Omental fat pad (tissue), 4 donors: ENCODE data around the gene B9D1. TPM values are rescaled to one million over a fixed set of nuclear protein-coding genes. Genes with fewer than 3 reads are reported as not detected.

Experiments
- ATAC-seq: fragments of 150-250 bp; one replicate; pipeline ENCODE4 v1.9.1; 2016; ENCODE audit warnings: mild to moderate bottlenecking, moderate library complexity; ENCODE audit not compliant: low FRiP score
- DNase-seq: peaks from one replicate; pipeline ENCODE4 v3.0.0-alpha.2; 2019; ENCODE audit warnings: low spot score
- CTCF ChIP-seq, 3 donors: fragments of 450-650 bp; IDR thresholded peaks; one replicate each; pipeline ENCODE4 v1.5.1; 2016 to 2017; ENCODE audit warnings: antibody characterized with exemption in 3 of 3, mild to moderate bottlenecking in 3 of 3, moderate library complexity in 2 of 3
- total RNA-seq, 4 donors: library from RNA; depleted of rRNA; stranded (reverse); fragments of >200 nt; gene quantifications; one replicate each; pipeline ENCODE4 v1.1.0, GENCODE V29; 2016

The B9D1 gene
- total RNA-seq, 4 donors from 2014 or later, result 8.0 to 27.4 (median 18.3) TPM

- DNase-seq, result no peak
- ATAC-seq, result no peak
- no peak for TF ChIP-seq CTCF (IDR thresholded peaks at IDR 0.05)
Measured at GRCh38 chr17:19399750-19400450, 37.4 kb upstream of the B9D1 start.

- no peak for TF ChIP-seq CTCF (IDR thresholded peaks at IDR 0.05)
- DNase-seq, result peak; percentile 39
- ATAC-seq, result peak; percentile 75
Measured at GRCh38 chr17:19398301-19399181, 36.0 kb upstream of the B9D1 start.

- ATAC-seq (no peak), DNase-seq (no peak)
- TF ChIP-seq CTCF (IDR thresholded peaks at IDR 0.05), result no peak
Measured at GRCh38 chr17:19397556-19398041, 35.1 kb upstream of the B9D1 start.

- DNase-seq (no peak), ATAC-seq (no peak)
- no peak for TF ChIP-seq CTCF (IDR thresholded peaks at IDR 0.05)
Measured at GRCh38 chr17:19392303-19392702, 29.8 kb upstream of the B9D1 start.

GRCh38 chr17:19391432-19391831 lies 28.9 kb upstream of the B9D1 start:
- TF ChIP-seq CTCF (IDR thresholded peaks at IDR 0.05), result no peak
- no peak for ATAC-seq
- DNase-seq, result no peak

GRCh38 chr17:19390951-19391350 lies 28.4 kb upstream of the B9D1 start:
- TF ChIP-seq CTCF (IDR thresholded peaks at IDR 0.05), result no peak
- ATAC-seq, result no peak

More at GRCh38 chr17:19390951-19391350, 28.4 kb upstream of the B9D1 start:
- DNase-seq, result no peak
